DOHH2 (cell line): ENCODE measurements around the gene WNT3A.
A peak's percentile ranks its signal among the peaks of the same experiment; 100 is the strongest.

Experiments used
- H3F3A ChIP-seq: fragments of 200-600 bp; sonication (generic), shearing (Covaris generic); 2 replicates; pipeline ENCODE4 v1.6.0; 2016; ENCODE audit warnings: antibody characterized with exemption, mild to moderate bottlenecking; ENCODE audit not compliant: control insufficient read depth, insufficient read depth
- H3K27ac ChIP-seq: fragments of 200-600 bp; sonication (generic); 2 replicates; pipeline ENCODE4 v1.5.1; 2014; ENCODE audit warnings: low read depth, mild to moderate bottlenecking, low read length, moderate library complexity
- H3K27me3 ChIP-seq: fragments of 200-600 bp; sonication (generic); 2 replicates; pipeline ENCODE4 v1.6.1; 2014; ENCODE audit warnings: mild to moderate bottlenecking, low read length, mixed read lengths; ENCODE audit not compliant: control insufficient read depth
- H3K36me3 ChIP-seq: fragments of 200-600 bp; sonication (generic); 2 replicates; pipeline ENCODE4 v1.6.1; 2014; ENCODE audit warnings: mild to moderate bottlenecking, low read length, moderate library complexity, mixed read lengths; ENCODE audit not compliant: control insufficient read depth
- H3K4me1 ChIP-seq: fragments of 200-600 bp; sonication (generic); 2 replicates; pipeline ENCODE4 v1.6.1; 2014; ENCODE audit warnings: mild to moderate bottlenecking, low read length, mixed read lengths; ENCODE audit not compliant: control insufficient read depth
- H3K4me2 ChIP-seq: fragments of 200-600 bp; sonication (generic); 2 replicates; pipeline ENCODE4 v1.6.0; 2014; ENCODE audit warnings: mild to moderate bottlenecking, low read length, moderate library complexity
- H3K4me3 ChIP-seq: fragments of 200-600 bp; sonication (generic); 2 replicates; pipeline ENCODE4 v1.5.1; 2014; ENCODE audit warnings: mild to moderate bottlenecking, low read length, mixed read lengths
- H3K79me2 ChIP-seq: fragments of 200-600 bp; sonication (generic); 2 replicates; pipeline ENCODE4 v1.6.1; 2014; ENCODE audit warnings: mild to moderate bottlenecking, low read length, mixed read lengths; ENCODE audit not compliant: control insufficient read depth
- H3K9me2 ChIP-seq: fragments of 200-600 bp; sonication (generic); replicated peaks from 2 replicates; pipeline ENCODE4 v1.6.1; 2014; ENCODE audit warnings: mild to moderate bottlenecking, low read length, mixed read lengths; ENCODE audit not compliant: control insufficient read depth
- H3K9me3 ChIP-seq: fragments of 200-600 bp; sonication (generic); 2 replicates; pipeline ENCODE4 v1.6.1; 2014; ENCODE audit warnings: antibody characterized with exemption, low read length, mixed read lengths; ENCODE audit not compliant: control insufficient read depth, insufficient read depth
- H4K20me1 ChIP-seq: fragments of 200-600 bp; sonication (generic); 2 replicates; pipeline ENCODE4 v1.6.0; 2014; ENCODE audit warnings: low read depth, mild to moderate bottlenecking, antibody characterized with exemption, low read length, moderate library complexity; ENCODE audit not compliant: control insufficient read depth, insufficient read depth
- CTCF ChIP-seq: fragments of 200-600 bp; sonication (generic); IDR thresholded peaks from one replicate; pipeline ENCODE4 v1.5.1; 2014; ENCODE audit warnings: antibody characterized with exemption, mild to moderate bottlenecking, low read depth, low read length; ENCODE audit not compliant: poor library complexity, severe bottlenecking
- EZH2phosphoT487 ChIP-seq: fragments of 200-600 bp; sonication (generic); IDR thresholded peaks from 2 replicates; pipeline ENCODE4 v1.6.1; 2017; ENCODE audit warnings: borderline replicate concordance, mild to moderate bottlenecking, antibody characterized with exemption, low read length, moderate library complexity, mixed read lengths

The WNT3A gene

GRCh38 chr1:228084325-228084724 is 77.5 kb downstream of the WNT3A start:
- no peak overlapping the region for H3K27ac ChIP-seq
- H3F3A ChIP-seq = no peaks in the 10 kb centered on the region
- H3K36me3 ChIP-seq = peaks cover 69% of the 10 kb centered on the region
- TF ChIP-seq EZH2phosphoT487 = no peak
- TF ChIP-seq CTCF = no peak
- H3K4me1 ChIP-seq = peaks cover 32% of the 10 kb centered on the region
- H3K27me3 ChIP-seq = no peaks in the 10 kb centered on the region; the same call in 1 of the 2 replicates
- H3K4me3 ChIP-seq = peak overlapping the region; percentile 95
- peaks cover 54% of the 10 kb centered on the region for H4K20me1 ChIP-seq
- H3K9me2 ChIP-seq = no peaks in the 10 kb centered on the region
- H3K4me2 ChIP-seq = peak overlapping the region; percentile 90
- H3K9me3 ChIP-seq = no peaks in the 10 kb centered on the region
- H3K79me2 ChIP-seq = peaks cover 96% of the 10 kb centered on the region

GRCh38 chr1:228084797-228085196 is 78.0 kb downstream of the WNT3A start:
- H3K36me3 ChIP-seq = peaks cover 74% of the 10 kb centered on the region

GRCh38 chr1:228085287-228085951 is 78.6 kb downstream of the WNT3A start:
- H3K9me3 ChIP-seq = peaks cover under 1% of the 10 kb centered on the region; the same call in 1 of the 2 replicates
- H3K9me2 ChIP-seq = no peaks in the 10 kb centered on the region
- H3K36me3 ChIP-seq = peaks cover 80% of the 10 kb centered on the region
- no peaks in the 10 kb centered on the region for H3F3A ChIP-seq
- peaks cover 32% of the 10 kb centered on the region for H3K4me1 ChIP-seq
- H3K27me3 ChIP-seq = no peaks in the 10 kb centered on the region; the same call in 1 of the 2 replicates
- peak overlapping the region; percentile 90 for H3K4me2 ChIP-seq
- peaks cover 58% of the 10 kb centered on the region for H4K20me1 ChIP-seq
- H3K27ac ChIP-seq = no peak overlapping the region
- TF ChIP-seq EZH2phosphoT487 (no peak), CTCF (no peak)
- H3K79me2 ChIP-seq = peaks cover 96% of the 10 kb centered on the region
- peak overlapping the region; percentile 0; the same call in 1 of the 2 replicates for H3K4me3 ChIP-seq

More at GRCh38 chr1:228084797-228085196, 78.0 kb downstream of the WNT3A start:
- Histone ChIP-seq H3K9me3 (no peaks in the 10 kb centered on the region), H3K79me2 (peaks cover 96% of the 10 kb centered on the region), H3F3A (no peaks in the 10 kb centered on the region), H3K9me2 (no peaks in the 10 kb centered on the region), H3K4me1 (peaks cover 32% of the 10 kb centered on the region), H3K4me2 (peak overlapping the region; percentile 90), H4K20me1 (peaks cover 54% of the 10 kb centered on the region), H3K27ac (no peak overlapping the region), H3K4me3 (peak overlapping the region; percentile 95), H3K27me3 (no peaks in the 10 kb centered on the region; the same call in 1 of the 2 replicates)
- TF ChIP-seq EZH2phosphoT487 = no peak

- Histone ChIP-seq H3K4me2 (no peak overlapping the region), H3K79me2 (peaks cover 100% of the 10 kb centered on the region), H3K27ac (no peak overlapping the region), H3K9me3 (peaks cover 20% of the 10 kb centered on the region; the same call in 1 of the 2 replicates), H4K20me1 (peaks cover 62% of the 10 kb centered on the region), H3K27me3 (no peaks in the 10 kb centered on the region; the same call in 1 of the 2 replicates), H3K4me1 (peaks cover 28% of the 10 kb centered on the region), H3K4me3 (no peak overlapping the region), H3K9me2 (no peaks in the 10 kb centered on the region), H3K36me3 (peaks cover 99% of the 10 kb centered on the region), H3F3A (no peaks in the 10 kb centered on the region)
- TF ChIP-seq EZH2phosphoT487 (no peak), CTCF (no peak)
Observed at GRCh38 chr1:228087771-228088251, 81.0 kb downstream of the WNT3A start.
